Stimulated activated CD4-positive, alpha-beta T cell treated with anti-CD3 and anti-CD28 coated beads, Interleukin-2, amount 100 ng/mL, for 4 hours (primary cell): ENCODE measurements around the gene WDR11.
"Not testable (repeated sequence)": the region's sequence is repeated elsewhere in the genome, so short reads cannot be mapped to it uniquely, and the experiment has no call there.

Experiments used
- DNase-seq: peaks from one replicate; pipeline ENCODE4 v3.0.0-alpha.2; 2020; ENCODE audit warnings: low read depth

Gene WDR11

GRCh38 chr10:120841522-120842189 is 9.5 kb upstream of the WDR11 start:
- DNase-seq: no peak

GRCh38 chr10:120854388-120854787 is 3.2 kb downstream of the WDR11 start:
- DNase-seq: no peak

GRCh38 chr10:120861178-120861855 is 10.2 kb downstream of the WDR11 start:
- no peak for DNase-seq

- no peak for DNase-seq
Measured at GRCh38 chr10:120873741-120874140, 22.6 kb downstream of the WDR11 start.

- no peak for DNase-seq
Measured at GRCh38 chr10:120883071-120883470, 31.9 kb downstream of the WDR11 start.

- DNase-seq: no peak
Measured at GRCh38 chr10:120887482-120887881, 36.3 kb downstream of the WDR11 start.

- DNase-seq: no peak
Measured at GRCh38 chr10:120891365-120891764, 40.2 kb downstream of the WDR11 start.

- no peak for DNase-seq
Measured at GRCh38 chr10:120894556-120894955, 43.4 kb downstream of the WDR11 start.

- DNase-seq: no peak
Measured at GRCh38 chr10:120897343-120897742, 46.2 kb downstream of the WDR11 start.

GRCh38 chr10:120905268-120905667 is 54.1 kb downstream of the WDR11 start:
- no peak for DNase-seq

GRCh38 chr10:120917521-120918250 is 66.5 kb downstream of the WDR11 start:
- DNase-seq: no peak

GRCh38 chr10:120923886-120924285 is 72.7 kb downstream of the WDR11 start:
- DNase-seq: not testable (repeated sequence)

- DNase-seq: no peak
Measured at GRCh38 chr10:120926611-120927010, 75.4 kb downstream of the WDR11 start.

GRCh38 chr10:120927352-120927751 is 76.2 kb downstream of the WDR11 start:
- no peak for DNase-seq

- no peak for DNase-seq
Measured at GRCh38 chr10:120929166-120929565, 78.0 kb downstream of the WDR11 start.

- DNase-seq: no peak
Measured at GRCh38 chr10:120931423-120931822, 80.3 kb downstream of the WDR11 start.

GRCh38 chr10:120931999-120932398 is 80.8 kb downstream of the WDR11 start:
- no peak for DNase-seq

GRCh38 chr10:120938822-120939221 is 87.7 kb downstream of the WDR11 start:
- no peak for DNase-seq

GRCh38 chr10:120940299-120940900 is 89.2 kb downstream of the WDR11 start:
- DNase-seq: no peak

GRCh38 chr10:120941501-120941900 is 90.3 kb downstream of the WDR11 start:
- DNase-seq: no peak

- DNase-seq: peak; percentile 51
Measured at GRCh38 chr10:120942806-120943413, 91.7 kb downstream of the WDR11 start.

GRCh38 chr10:120943542-120943941 is 92.4 kb downstream of the WDR11 start:
- DNase-seq: no peak
